ENCODE measurements around the gene TLCD1.
"Not testable (repeated sequence)": the region's sequence is repeated elsewhere in the genome, so short reads cannot be mapped to it uniquely, and the experiment has no call there.

Gene TLCD1

DNA sequence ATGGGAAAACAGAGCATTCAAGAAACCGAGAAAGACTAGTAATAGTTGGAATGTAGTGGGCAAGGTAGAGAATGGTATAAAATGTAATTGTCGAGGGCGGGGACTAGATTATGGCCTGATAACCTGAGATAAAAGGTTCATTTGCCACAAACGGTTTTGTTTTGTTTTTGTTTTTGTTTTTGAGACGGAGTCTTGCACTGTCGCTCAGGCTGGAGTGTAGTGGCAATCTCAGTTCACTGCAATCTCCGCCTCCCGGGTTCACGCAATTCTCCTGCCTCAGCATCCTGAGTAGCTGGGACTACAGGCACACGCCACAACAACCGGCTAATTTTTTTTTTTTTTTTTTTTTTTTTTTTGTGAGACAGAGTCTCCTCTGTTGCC is 3.9 kb upstream of the TLCD1 start:
- DNase-seq (ENCODE audit: low read depth) = no peak

DNA sequence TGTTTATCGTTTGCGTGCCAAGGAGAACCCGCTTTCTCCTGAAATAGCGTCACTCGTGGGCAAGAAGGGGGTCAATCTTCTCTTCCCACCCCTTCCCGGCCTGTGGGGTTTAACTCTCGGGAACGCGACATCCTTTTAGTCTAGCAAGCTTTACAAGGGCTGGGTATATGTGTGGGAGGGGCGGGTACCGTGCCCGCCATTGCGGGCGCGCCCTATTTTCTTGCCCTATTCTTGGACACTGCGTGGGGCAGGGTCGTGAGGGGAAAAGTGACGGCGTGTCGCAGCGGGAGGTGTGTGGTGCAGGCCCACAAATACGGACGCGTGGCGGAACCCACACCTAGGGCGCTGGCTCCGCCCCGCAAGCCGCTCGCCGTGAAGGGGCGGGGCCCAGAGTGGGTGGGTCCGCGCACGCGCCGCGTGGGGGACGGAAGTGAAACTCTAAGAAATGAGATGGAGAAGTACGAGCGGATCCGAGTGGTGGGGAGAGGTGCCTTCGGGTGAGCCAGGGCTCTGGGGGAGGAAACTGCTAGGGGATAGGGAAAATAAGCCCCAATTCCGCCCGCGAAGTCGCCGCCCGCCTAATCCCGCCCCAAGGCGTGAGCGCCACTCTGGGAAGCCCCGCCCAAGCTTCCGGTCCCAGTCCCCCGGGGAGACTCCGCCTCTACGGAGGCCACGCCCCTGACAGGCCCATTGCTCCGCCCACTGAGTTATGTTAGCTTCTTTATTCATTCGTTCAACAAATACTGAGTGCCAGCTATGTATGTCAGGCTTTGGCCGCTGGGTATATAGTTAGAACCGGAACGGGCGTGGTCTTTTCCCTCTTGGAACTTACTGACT is 2.5 kb upstream of the TLCD1 start, which contains the start of gene NEK8:
NEK8 (plus strand) TSS at position 425 of the 837 bp plus-strand sequence; CDS start at position 451, 26 bp downstream.
- no peak for DNase-seq (ENCODE audit: low read depth)

DNA sequence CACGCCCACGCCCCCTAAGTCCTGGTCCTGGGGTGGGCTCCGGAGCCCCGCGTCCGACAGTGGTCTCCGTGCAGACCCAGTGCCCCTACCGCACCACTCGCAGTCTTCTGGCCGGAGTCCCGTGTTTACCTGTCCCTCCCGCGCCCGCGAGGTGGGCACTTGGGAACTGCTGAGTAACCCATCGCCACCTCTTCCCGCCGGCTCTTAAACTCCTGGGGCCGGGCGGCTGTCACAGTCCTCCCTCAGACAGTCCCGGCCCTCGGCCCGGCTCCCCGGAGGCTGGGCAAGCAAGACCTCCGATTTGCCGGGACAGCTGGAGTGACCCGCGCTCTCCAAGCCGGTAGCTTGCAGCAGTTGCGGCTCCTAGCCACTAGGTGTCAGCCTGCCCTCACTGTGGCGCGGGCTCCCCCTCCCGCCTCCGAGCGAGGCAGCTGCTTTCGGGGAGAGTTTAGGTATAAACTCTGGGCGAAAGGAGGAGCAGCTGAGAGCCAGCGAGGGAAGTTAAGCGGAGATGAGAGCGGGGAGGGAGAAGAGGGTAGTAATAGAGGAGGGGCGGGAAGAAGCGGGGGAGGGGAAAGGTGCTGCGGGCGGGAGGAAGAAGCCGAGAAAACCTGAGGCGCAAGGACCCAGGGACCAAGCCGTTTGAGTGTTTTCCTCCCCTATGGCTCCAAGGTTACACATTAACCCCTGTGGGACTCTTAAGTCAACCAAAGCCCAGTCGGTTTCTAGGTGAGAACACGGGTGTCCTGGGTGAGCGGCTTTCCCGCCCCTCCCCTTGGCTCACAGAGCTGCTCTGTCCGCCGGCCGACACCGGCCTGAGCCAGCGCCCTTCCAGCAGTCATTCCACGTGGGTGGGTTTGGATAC is 826 bp upstream of the TLCD1 start:
- no peak for DNase-seq (ENCODE audit: low read depth)

DNA sequence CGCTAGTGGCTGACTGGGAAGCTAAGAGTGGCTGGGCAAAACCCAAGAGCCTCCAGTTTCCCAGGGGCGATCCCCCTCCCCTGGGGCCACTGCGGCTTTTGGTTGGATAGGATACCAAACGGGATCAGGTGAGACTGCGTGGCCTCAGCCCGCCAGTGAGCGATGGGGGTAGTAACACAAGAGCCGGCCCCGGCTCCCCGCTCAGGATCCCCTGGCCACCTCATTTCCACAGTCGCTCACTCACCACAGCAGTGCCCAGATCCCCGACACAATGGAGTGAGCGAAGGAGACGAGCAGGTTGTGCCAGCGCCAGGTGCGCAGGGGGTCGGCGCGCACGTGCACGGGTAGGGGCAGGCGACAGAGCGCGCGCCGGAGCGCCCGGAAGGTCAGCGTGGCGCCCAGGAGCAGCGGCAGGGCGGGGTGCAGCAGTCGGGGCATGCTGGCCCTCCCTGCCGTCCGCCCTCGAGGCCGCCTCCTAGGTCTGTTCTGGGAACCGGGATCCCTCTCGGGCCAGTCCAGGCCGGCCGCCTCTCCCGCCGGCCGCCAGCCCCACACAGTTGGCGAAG is 290 bp downstream of the TLCD1 start:
- DNase-seq (ENCODE audit: low read depth) = no peak

DNA sequence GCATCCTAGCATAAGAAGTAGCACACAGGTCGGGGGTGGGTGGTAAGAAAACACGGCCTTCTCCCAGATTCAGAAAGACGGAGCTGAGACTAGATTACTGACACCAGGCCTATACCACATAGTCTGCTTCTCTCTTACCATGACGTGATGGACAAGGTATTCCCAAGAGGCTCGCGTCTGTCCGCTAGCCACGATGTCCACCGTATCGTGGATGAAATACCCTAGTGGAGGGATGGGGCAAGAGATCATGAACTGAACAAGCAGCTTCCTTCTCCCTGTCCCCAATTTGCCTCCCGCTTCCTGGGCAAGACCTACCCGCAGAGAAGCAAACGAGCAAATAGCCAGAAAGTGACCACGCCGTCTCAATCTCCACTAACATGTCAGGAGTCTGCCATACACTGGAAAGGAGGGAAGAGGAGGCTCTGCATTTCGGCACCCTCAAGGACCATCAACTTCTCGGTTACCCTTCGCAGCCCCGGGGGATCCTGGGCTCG is 820 bp downstream of the TLCD1 start:
- DNase-seq (ENCODE audit: low read depth) = no peak

DNA sequence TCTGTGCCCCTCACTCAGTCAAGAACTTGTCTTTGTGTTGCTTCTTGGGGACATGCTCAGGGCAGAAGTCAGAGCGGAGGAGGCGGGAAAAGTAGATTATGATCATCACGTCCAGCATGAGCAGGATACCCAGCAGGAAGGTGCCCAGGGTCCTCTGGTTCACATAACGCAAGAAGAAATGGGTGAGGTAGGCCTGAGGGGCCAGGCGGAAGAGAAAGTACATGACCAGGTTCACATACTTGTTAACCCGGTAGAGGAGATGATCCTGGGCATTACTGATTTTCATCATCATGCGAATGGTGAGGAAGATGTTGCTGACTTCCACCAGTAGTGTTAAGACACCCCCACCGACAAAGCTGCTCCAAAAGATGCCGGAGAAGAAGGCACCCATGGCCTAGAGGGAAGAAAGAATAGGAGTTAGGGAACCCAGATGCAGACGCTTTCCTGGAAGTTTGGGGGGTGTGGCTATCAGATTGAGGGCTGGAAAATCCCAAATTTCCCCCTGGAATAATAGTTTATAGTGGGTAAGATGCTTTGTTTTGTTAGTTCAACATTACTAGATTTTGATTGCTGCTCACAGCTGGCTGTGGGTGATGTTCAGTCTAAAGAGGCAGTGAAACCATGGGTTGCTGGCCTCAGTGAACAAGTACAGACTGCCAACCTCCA is 1.4 kb downstream of the TLCD1 start:
- DNase-seq (ENCODE audit: low read depth) = no peak

DNA sequence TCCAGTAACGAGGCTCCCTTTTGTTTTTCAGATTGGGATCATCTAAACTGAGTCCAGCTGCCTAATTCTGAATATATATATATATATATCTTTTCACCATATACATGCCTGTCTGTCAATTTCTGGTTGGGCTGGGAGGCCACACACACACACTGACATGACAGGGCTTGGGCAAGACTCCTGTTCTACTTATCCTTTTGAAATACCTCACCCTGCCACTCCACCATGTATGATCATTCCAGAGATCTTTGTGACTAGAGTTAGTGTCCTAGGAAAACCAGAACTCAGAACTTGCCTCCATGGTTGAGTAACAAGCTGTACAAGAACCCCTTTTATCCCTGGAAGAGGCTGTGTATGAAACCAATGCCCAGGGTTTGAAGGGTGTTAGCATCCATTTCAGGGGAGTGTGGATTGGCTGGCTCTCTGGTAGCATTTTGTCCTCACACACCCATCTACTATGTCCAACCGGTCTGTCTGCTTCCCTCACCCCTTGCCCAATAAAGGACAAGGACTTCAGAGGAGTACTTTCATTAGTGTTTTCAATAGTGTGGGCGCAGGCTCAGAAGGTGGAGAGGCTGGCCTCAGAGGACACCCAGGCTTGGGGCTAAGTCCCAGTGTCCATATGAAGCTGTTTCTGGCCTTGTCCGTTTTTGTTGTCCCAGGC is 2.1 kb downstream of the TLCD1 start:
- DNase-seq (ENCODE audit: low read depth) = not testable (repeated sequence)

DNA sequence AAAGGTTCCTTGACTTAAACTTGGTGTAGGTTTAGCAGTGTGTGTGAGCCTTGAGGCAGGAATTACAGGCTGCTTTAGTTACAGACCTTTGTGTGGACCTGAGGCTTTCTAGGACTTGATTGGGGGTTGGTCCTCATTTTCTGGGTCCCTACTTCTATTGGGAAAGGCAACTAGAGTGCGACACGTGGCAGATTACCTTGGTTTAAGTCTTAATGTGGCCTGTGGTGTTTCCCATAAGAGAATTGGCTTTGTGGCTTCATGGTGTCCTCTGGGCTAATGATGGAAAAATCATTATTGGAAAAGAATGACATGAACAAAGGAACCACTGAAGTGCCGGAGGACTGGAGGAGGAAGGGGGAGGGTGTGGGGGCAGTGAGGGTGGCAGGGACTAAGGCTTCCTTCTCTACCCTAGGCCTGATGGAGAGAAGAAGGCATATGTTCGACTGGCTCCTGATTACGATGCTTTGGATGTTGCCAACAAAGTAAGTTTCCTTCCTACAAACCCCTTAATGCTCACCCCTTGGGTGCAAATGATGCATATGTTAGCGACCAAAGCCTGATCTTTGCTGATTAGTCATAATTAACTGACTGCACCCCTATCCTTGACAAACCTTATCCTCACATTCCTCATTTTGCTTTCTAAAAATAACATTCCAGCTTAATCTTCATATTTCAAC is 2.7 kb downstream of the TLCD1 start:
- DNase-seq (ENCODE audit: low read depth) = no peak

DNA sequence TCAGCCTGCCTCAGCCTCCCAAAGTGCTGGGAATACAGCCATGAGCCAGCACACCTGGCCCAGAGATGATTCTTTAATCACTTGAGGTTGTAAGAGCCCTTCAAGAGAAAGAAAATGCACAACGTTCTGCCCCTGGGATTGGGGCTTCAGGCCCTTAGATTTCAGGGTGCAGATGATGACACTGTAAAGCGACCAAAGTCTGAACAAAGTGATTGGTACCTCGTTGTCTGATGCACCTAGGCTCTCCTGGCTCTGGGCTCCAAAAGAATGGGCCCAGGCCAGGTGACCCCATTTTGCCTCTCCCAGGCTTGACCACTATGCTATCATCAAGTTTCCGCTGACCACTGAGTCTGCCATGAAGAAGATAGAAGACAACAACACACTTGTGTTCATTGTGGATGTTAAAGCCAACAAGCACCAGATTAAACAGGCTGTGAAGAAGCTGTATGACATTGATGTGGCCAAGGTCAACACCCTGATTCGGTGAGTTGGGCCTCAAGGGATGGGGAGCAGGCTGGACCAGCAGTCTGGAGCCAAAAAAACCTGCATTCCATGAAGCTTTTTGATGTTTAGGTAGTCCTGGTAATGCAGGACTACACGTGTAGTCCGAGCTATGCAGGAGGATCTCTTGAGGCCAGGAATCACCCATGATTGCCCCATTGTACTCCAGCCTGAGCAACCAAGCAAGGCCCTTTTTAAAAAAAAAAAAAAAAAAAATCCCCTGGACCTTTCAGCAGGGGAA is 3.4 kb downstream of the TLCD1 start:
- no peak for DNase-seq (ENCODE audit: low read depth)

DNA sequence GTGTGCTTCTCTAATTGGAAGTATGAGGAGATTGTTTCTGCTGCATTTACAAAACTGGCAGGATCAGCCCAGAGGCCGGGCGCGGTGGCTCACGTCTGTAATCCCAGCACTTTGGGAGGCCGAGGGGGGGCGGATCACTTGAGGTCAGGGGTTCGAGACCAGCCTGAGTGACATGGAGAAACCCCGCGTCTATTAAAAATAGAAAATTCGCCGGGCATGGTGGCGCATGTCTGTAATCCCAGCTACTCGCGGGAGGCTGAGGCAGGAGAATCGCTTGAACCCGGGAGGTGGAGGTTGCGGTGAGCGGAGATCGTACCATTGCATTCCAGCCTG is 5.1 kb downstream of the TLCD1 start:
- not testable (repeated sequence) for DNase-seq (ENCODE audit: low read depth)

DNA sequence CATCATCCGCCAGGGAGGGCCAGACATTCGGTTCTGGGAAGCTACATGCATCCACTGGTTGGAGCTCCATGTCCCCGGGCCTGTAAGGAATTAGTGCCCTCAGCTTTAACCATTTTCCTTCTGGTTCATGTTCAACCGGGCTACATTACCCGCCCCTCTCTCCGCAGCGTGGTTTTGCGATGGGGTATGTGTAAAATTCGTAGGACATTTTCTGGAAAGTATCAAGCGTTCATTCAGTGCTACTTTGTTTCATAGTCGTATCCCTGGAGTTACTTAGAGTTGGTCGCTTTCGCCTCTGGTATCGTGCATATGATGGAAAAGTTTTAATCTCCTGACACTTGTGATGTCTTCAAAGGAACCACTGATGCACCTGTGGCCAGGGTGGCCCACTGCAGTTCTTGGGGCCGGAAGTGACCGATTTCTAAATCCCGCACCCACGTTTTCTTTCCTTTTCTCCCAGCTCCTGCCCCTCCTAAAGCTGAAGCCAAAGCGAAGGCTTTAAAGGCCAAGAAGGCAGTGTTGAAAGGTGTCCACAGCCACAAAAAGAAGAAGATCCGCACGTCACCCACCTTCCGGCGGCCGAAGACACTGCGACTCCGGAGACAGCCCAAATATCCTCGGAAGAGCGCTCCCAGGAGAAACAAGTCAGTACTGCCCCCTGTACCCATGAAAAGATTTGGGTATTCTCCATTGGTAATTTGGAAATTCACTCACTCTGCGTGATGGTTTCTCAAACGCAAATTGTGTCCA is 5.6 kb downstream of the TLCD1 start:
- DNase-seq (ENCODE audit: low read depth) = no peak

DNA sequence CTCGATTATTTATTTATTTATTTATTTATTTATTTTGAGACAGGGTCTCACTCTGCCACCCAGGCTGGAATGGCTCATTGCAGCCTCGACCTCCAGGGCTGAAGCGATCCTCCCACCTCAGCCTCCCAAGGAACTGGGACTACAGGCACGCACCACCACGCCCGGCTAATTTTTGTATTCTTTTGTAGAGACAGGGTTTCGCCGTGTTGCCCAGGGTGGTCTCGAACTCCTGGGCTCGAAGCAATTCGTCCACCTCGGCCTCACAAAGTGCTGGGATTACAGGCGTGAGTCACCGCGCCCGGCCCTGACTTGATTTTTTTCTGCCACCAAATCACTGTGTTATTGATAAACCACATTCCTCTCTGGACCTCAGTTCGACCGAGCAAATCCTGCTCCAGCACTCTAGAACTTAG is 7.0 kb downstream of the TLCD1 start:
- DNase-seq (ENCODE audit: low read depth) = no peak

DNA sequence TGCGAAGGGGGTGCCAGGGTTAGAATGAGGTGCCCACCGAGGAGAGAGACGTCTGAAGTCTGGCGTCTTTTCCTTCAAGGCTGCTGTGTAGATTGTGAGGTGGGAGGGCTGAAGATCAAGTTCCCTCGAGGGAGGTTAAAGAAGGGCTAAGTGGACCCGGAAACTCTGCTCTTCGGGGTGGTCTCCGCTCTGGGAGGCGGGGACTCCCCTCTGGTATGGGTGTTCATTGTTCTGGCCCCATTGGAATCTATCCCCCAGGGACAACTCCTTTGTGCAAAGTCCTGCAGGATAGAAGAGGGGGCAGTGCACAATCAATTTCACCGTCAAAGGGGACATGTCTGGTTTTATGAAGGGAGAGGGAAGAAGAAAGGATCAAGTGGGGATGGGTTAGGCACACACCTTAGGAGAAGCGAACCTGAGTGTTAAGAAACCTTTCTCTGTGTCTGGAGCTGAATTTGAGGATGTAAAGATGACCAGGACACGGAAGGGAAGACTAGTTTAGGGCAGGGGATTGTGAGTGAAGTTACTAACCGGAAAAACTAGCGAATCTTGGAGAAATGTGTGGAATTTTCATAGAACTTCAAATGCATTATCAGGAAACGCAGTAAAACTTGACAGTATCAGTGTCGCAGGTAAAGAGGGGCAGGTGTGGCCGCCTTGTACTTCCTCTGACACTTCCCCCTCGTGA is 7.6 kb downstream of the TLCD1 start:
- no peak for DNase-seq (ENCODE audit: low read depth)

DNA sequence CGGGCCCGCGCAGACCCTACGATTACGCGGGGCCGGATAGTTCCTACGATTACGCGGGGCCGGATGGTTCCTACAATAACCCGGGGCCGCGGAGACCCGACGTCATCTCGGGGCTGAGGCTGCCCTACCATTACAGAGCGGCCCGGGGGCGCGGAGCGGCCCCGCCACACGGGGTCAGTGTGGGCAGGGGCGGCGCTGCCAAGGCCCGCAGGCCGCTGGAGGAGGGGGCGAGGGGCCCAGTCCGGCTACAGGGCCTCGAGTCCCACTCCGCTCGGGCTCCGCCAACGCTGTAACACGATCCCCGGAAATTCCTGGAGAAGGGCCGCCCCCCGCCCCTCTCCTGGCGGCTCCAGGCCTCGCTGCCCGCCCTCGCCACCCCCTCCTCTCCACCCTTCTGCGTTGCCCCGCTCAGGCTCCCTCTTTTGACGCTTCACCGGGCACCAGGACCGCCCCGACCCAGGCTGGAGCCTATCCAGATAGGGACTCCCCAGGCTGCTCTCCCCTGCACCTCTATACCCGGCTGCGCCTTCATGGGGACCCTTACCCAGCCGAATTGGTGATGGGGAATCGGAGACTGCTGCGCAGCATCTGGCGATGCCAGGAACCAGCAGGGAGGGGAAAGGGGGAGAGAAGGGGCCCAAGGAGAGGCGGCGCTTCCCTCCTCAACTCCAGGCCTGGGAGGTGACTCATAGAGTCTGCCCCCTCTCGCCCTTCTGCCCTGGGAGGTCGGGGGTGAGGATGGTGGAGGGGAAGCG is 8.3 kb downstream of the TLCD1 start, which contains the start of gene RAB34:
RAB34 (minus strand) TSS at position 291 of the 755 bp plus-strand sequence. CDS start 602 bp downstream, outside the sequence.
- DNase-seq (ENCODE audit: low read depth) = no peak

DNA sequence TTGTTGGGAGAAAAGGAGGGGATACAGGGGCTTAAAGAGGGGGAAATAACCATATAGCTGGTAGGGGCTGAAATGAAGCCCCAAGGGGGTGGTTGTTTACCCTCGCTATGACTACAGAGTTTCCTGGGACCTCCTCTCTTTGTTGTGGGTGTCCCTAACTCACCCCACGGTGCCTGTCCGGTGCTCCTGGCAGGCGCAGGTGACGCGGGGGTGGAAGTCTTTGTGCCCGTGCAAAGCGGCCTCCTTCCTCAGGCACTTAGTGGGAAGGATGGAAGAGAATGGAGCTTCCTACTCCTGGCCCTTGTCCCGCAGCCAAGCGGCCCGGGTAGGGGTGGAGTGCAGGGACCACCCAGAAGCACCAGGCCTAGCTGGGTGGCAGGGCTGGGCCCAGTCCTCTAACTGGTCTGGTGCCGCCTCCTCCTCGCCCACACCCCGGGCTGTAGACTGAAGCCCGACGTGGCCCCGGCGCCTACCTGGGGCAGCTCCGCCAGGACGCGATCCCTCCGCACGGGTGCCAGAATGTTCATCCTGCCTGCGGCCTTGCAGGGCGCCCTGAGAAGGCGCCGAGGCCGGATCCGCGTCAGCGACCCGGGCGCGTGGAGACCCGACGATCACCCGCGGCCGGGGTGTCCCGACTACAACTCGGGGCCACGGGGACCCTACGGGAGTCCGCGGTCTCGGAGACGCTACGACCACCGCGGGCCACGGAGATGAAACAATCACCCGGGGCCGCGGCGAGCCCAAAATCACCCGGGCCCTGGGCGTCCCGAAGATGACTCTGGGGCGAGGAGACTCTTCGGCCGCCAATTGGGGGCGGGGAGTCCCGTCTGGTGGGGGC is 9.1 kb downstream of the TLCD1 start:
- no peak for DNase-seq (ENCODE audit: low read depth)

DNA sequence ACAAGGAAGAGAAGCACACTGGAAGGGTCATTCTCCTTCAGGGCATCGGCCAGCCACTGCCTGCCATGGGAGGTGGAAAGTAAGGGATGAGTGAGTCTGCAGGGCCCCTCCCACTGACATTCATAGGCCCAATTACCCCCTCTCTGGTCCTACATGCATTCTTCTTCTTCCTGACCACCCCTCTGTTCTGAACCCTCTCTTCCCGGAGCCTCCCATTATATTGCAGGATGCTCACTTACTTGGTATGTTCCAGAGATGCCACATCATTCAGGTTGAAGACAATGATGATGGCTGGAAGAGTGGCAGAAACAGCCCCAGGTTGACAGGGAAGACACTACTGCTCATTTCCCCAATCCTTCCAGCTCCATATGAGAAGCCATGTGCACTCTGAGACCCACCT is 10.8 kb downstream of the TLCD1 start:
- no peak for DNase-seq (ENCODE audit: low read depth)

DNA sequence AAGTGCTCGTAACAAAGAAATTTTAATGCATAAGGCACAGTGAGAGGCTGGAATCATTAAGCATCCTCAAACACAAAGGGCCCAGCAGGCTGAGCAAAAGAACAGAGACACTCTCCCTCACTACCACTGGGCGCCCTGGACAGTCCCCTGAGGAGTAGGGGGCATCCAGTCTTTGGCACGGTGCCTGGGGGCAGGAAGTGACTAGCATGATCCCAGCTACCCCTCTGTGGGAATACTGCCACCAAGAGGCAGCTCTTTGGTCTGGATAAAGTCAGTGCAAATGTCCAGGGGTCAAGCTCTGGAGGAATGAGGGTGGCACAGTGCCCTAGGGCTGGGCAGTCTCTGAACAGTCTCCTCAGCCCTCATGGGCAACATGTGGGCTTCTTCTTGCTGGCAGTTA is 11.8 kb downstream of the TLCD1 start:
- DNase-seq (ENCODE audit: low read depth) = no peak

Measured in GM04503 (cell line).